SK-N-SH (cell line): ENCODE results near the gene ZSCAN2.

ENCODE experiments used
- CHD2 ChIP-seq: fragments of 150-350 bp; IDR thresholded peaks from 2 replicates; pipeline ENCODE4 v1.6.1; 2018; ENCODE audit warnings: low read length; ENCODE audit not compliant: partially characterized antibody
- EP300 ChIP-seq, 2 experiments: IDR thresholded peaks; 2 replicates each; pipeline versions ENCODE4 v1.4.0 to v1.6.1; 2012; ENCODE audit warnings: borderline replicate concordance in 1 of 2, low read depth in 1 of 2, low read length in 1 of 2
- EZH2phosphoT487 ChIP-seq: fragments of 200-600 bp; sonication (generic); IDR thresholded peaks from 2 replicates; pipeline ENCODE4 v1.6.1; 2017; ENCODE audit warnings: low read depth, mixed run types, mild to moderate bottlenecking, antibody characterized with exemption, moderate library complexity, borderline replicate concordance
- FOSL2 ChIP-seq: IDR thresholded peaks from 2 replicates; pipeline ENCODE4 v1.4.0; 2012; ENCODE audit warnings: low read depth, mild to moderate bottlenecking, moderate library complexity, borderline replicate concordance
- JUND ChIP-seq: IDR thresholded peaks from 2 replicates; pipeline ENCODE4 v1.4.0; 2012
- NFIC ChIP-seq: IDR thresholded peaks from 2 replicates; pipeline ENCODE4 v1.4.0; 2012; ENCODE audit warnings: borderline replicate concordance
- NRF1 ChIP-seq: IDR thresholded peaks from 2 replicates; pipeline ENCODE4 v1.6.1; 2012; ENCODE audit warnings: low read depth, mild to moderate bottlenecking, low read length
- POLR2AphosphoS5 ChIP-seq: IDR thresholded peaks from 2 replicates; pipeline ENCODE4 v1.6.1; 2012; ENCODE audit warnings: low read depth, low read length
- RCOR1 ChIP-seq: fragments of 150-350 bp; IDR thresholded peaks from 2 replicates; pipeline ENCODE4 v1.6.1; 2017; ENCODE audit warnings: antibody characterized with exemption, low read length
- SIN3A ChIP-seq: IDR thresholded peaks from 2 replicates; pipeline ENCODE4 v1.6.1; 2012; ENCODE audit warnings: low read depth, mild to moderate bottlenecking, low read length, moderate library complexity, borderline replicate concordance
- TF ChIP-seq, protein P1 (sequence below): IDR thresholded peaks from 2 replicates; pipeline ENCODE4 v1.6.1; 2012; ENCODE audit warnings: mild to moderate bottlenecking, low read depth, low read length, moderate library complexity
- TF ChIP-seq, protein P2 (sequence below): fragments of 200-600 bp; sonication (generic); IDR thresholded peaks from 2 replicates; pipeline ENCODE4 v1.6.1; 2017; ENCODE audit warnings: antibody characterized with exemption, mild to moderate bottlenecking, moderate library complexity
- TF ChIP-seq, protein P3 (sequence below): fragments of 150-350 bp; IDR thresholded peaks from 2 replicates; pipeline ENCODE4 v1.6.1; 2017; ENCODE audit warnings: antibody characterized with exemption, low read length, low read depth, borderline replicate concordance

DNA sequence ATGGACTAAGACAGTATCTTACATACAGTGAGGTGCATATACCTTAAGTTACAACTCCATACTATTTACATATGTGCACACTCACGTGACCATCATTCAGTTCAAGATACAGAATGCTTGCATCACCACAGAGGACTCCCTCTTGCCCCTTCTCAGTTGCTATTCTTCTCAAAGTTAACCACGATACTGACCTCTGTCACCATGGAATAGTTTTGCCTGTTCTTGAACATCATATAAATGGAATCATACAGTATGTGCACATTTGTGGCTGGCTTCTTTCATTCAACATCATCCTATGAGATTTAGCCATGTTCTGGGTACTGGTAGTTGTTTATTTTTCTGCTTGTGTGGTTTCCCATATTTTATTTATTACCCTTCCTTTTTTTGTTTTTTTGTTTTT is 10.4 kb upstream of the ZSCAN2 start:
- TF ChIP-seq EZH2phosphoT487 (no peak), NRF1 (no peak), FOSL2 (no peak), POLR2AphosphoS5 (no peak), CHD2 (no peak), JUND (no peak), SIN3A (no peak), NFIC (no peak), RCOR1 (no peak), EP300 (IDR thresholded peaks at IDR 0.05; ENCODE audit: borderline replicate concordance in 1 of 2, low read depth in 1 of 2, low read length in 1 of 2) (no peak)
- TF ChIP-seq, protein P1, sequence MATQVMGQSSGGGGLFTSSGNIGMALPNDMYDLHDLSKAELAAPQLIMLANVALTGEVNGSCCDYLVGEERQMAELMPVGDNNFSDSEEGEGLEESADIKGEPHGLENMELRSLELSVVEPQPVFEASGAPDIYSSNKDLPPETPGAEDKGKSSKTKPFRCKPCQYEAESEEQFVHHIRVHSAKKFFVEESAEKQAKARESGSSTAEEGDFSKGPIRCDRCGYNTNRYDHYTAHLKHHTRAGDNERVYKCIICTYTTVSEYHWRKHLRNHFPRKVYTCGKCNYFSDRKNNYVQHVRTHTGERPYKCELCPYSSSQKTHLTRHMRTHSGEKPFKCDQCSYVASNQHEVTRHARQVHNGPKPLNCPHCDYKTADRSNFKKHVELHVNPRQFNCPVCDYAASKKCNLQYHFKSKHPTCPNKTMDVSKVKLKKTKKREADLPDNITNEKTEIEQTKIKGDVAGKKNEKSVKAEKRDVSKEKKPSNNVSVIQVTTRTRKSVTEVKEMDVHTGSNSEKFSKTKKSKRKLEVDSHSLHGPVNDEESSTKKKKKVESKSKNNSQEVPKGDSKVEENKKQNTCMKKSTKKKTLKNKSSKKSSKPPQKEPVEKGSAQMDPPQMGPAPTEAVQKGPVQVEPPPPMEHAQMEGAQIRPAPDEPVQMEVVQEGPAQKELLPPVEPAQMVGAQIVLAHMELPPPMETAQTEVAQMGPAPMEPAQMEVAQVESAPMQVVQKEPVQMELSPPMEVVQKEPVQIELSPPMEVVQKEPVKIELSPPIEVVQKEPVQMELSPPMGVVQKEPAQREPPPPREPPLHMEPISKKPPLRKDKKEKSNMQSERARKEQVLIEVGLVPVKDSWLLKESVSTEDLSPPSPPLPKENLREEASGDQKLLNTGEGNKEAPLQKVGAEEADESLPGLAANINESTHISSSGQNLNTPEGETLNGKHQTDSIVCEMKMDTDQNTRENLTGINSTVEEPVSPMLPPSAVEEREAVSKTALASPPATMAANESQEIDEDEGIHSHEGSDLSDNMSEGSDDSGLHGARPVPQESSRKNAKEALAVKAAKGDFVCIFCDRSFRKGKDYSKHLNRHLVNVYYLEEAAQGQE: no peak
- TF ChIP-seq, protein P2, sequence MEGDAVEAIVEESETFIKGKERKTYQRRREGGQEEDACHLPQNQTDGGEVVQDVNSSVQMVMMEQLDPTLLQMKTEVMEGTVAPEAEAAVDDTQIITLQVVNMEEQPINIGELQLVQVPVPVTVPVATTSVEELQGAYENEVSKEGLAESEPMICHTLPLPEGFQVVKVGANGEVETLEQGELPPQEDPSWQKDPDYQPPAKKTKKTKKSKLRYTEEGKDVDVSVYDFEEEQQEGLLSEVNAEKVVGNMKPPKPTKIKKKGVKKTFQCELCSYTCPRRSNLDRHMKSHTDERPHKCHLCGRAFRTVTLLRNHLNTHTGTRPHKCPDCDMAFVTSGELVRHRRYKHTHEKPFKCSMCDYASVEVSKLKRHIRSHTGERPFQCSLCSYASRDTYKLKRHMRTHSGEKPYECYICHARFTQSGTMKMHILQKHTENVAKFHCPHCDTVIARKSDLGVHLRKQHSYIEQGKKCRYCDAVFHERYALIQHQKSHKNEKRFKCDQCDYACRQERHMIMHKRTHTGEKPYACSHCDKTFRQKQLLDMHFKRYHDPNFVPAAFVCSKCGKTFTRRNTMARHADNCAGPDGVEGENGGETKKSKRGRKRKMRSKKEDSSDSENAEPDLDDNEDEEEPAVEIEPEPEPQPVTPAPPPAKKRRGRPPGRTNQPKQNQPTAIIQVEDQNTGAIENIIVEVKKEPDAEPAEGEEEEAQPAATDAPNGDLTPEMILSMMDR: no peak
- TF ChIP-seq, protein P3, sequence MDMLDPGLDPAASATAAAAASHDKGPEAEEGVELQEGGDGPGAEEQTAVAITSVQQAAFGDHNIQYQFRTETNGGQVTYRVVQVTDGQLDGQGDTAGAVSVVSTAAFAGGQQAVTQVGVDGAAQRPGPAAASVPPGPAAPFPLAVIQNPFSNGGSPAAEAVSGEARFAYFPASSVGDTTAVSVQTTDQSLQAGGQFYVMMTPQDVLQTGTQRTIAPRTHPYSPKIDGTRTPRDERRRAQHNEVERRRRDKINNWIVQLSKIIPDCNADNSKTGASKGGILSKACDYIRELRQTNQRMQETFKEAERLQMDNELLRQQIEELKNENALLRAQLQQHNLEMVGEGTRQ: no peak
